GM13977 (cell line): ENCODE results near the gene LTF.
"Not testable (repeated sequence)": the region's sequence is repeated elsewhere in the genome, so short reads cannot be mapped to it uniquely, and the experiment has no call there.

ENCODE experiments used
- DNase-seq: peaks from one replicate; pipeline ENCODE4 v3.0.0; 2012; ENCODE audit warnings: low spot score
- CTCF ChIP-seq: IDR thresholded peaks from 2 replicates; pipeline ENCODE4 v1.5.1; 2012; ENCODE audit warnings: mild to moderate bottlenecking, control low read depth; ENCODE audit not compliant: insufficient read depth; ENCODE audit errors: extremely low read depth, missing control alignments
- in situ Hi-C: fragments of 300-500 bp; cut with MboI; formaldehyde crosslinking; loops from one replicate; pipeline ENCODE4 v1.12.0; 2022; ENCODE audit warnings: low sequenced_read_pairs, low pct_unique_long_range_greater_than_20kb, mixed read lengths, inconsistent platforms; ENCODE audit not compliant: unreplicated experiment

Gene LTF

GRCh38 chr3:46496746-46497555 is 32.2 kb upstream of the LTF start:
- TF ChIP-seq CTCF = peak; percentile 63
- in situ Hi-C loops = no loop called here
- DNase-seq = no peak

GRCh38 chr3:46495901-46496456 is 31.3 kb upstream of the LTF start:
- no peak for TF ChIP-seq CTCF
- DNase-seq = no peak
- in situ Hi-C loops = no loop called here

GRCh38 chr3:46494491-46494890 is 29.8 kb upstream of the LTF start:
- DNase-seq, in situ Hi-C loops: not testable (repeated sequence)

- TF ChIP-seq CTCF = no peak
- DNase-seq = no peak
- in situ Hi-C loops = no loop called here
Measured at GRCh38 chr3:46492890-46493547, 28.3 kb upstream of the LTF start.

GRCh38 chr3:46491089-46492070 is 26.7 kb upstream of the LTF start:
- in situ Hi-C loops = no loop called here
- no peak for DNase-seq
- no peak for TF ChIP-seq CTCF

GRCh38 chr3:46490338-46491084 is 25.8 kb upstream of the LTF start:
- no peak for TF ChIP-seq CTCF
- DNase-seq = no peak
- in situ Hi-C loops = no loop called here
